ENCODE measurements around the gene IFI27.
A peak's percentile ranks its signal among the peaks of the same experiment; 100 is the strongest.

The IFI27 gene

GRCh38 chr14:94074534-94074933 is 36.0 kb upstream of the IFI27 start:
- H3K79me2 ChIP-seq (ENCODE audit: insufficient read depth, low read length) = peaks cover 100% of the 10 kb centered on the region
- H3K4me3 ChIP-seq (ENCODE audit: low read length, poor library complexity, severe bottlenecking) = peak overlapping the region; percentile 4
- H4K20me1 ChIP-seq (ENCODE audit: insufficient read depth, low read length, poor library complexity, severe bottlenecking) = peaks cover 42% of the 10 kb centered on the region
- no peaks in the 10 kb centered on the region for H3F3A ChIP-seq (ENCODE audit: low read depth)
- no peaks in the 10 kb centered on the region for H3K9me2 ChIP-seq (replicated peaks; ENCODE audit: low read depth, low read length)
- H3K9ac ChIP-seq (ENCODE audit: low read depth, low read length, poor library complexity, severe bottlenecking) = no peak overlapping the region
- H3K4me2 ChIP-seq (ENCODE audit: low read depth, low read length, poor library complexity, severe bottlenecking) = no peak overlapping the region
- H2AFZ ChIP-seq (ENCODE audit: low read length) = no peak overlapping the region
- TF ChIP-seq CTCF (conservative IDR thresholded peaks at IDR 0.05; ENCODE audit: low read length) (no peak), EZH2phosphoT487 (IDR thresholded peaks at IDR 0.05; ENCODE audit: borderline replicate concordance) (no peak)
- H3K36me3 ChIP-seq (ENCODE audit: insufficient read depth, low read length) = peaks cover 5% of the 10 kb centered on the region; the same call in 1 of the 2 replicates
- peaks cover 39% of the 10 kb centered on the region for H3K4me1 ChIP-seq (ENCODE audit: insufficient read depth, low read length, poor library complexity, severe bottlenecking)
- no peaks in the 10 kb centered on the region for H3K27me3 ChIP-seq (ENCODE audit: insufficient read depth, low read length, poor library complexity, severe bottlenecking)
- peaks cover 22% of the 10 kb centered on the region; the same call in 1 of the 2 replicates for H3K9me3 ChIP-seq (ENCODE audit: insufficient read depth, low read depth, low read length)

- Histone ChIP-seq H3K79me2 (ENCODE audit: insufficient read depth, low read length) (peaks cover 100% of the 10 kb centered on the region), H3K9me3 (ENCODE audit: insufficient read depth, low read depth, low read length) (peaks cover 18% of the 10 kb centered on the region; the same call in 1 of the 2 replicates)
Observed at GRCh38 chr14:94075008-94075407, 35.5 kb upstream of the IFI27 start.

GRCh38 chr14:94077111-94077821 is 33.3 kb upstream of the IFI27 start:
- Histone ChIP-seq H3K79me2 (ENCODE audit: insufficient read depth, low read length) (peaks cover 98% of the 10 kb centered on the region), H2AFZ (ENCODE audit: low read length) (no peak overlapping the region), H3K9me3 (ENCODE audit: insufficient read depth, low read depth, low read length) (peaks cover 13% of the 10 kb centered on the region; the same call in 1 of the 2 replicates), H4K20me1 (ENCODE audit: insufficient read depth, low read length, poor library complexity, severe bottlenecking) (peaks cover 54% of the 10 kb centered on the region), H3K9me2 (replicated peaks; ENCODE audit: low read depth, low read length) (no peaks in the 10 kb centered on the region), H3K9ac (ENCODE audit: low read depth, low read length, poor library complexity, severe bottlenecking) (peak overlapping the region; percentile 96), H3K4me1 (ENCODE audit: insufficient read depth, low read length, poor library complexity, severe bottlenecking) (peaks cover 49% of the 10 kb centered on the region), H3K27me3 (ENCODE audit: insufficient read depth, low read length, poor library complexity, severe bottlenecking) (no peaks in the 10 kb centered on the region), H3K4me2 (ENCODE audit: low read depth, low read length, poor library complexity, severe bottlenecking) (peak overlapping the region; percentile 85), H3F3A (ENCODE audit: low read depth) (no peaks in the 10 kb centered on the region), H3K4me3 (ENCODE audit: low read length, poor library complexity, severe bottlenecking) (peak overlapping the region; percentile 88), H3K36me3 (ENCODE audit: insufficient read depth, low read length) (peaks cover 5% of the 10 kb centered on the region; the same call in 1 of the 2 replicates)
- no peak for TF ChIP-seq EZH2phosphoT487 (IDR thresholded peaks at IDR 0.05; ENCODE audit: borderline replicate concordance)
- TF ChIP-seq CTCF (conservative IDR thresholded peaks at IDR 0.05; ENCODE audit: low read length) = no peak

More at GRCh38 chr14:94075008-94075407, 35.5 kb upstream of the IFI27 start:
- peaks cover 44% of the 10 kb centered on the region for H3K4me1 ChIP-seq (ENCODE audit: insufficient read depth, low read length, poor library complexity, severe bottlenecking)
- H2AFZ ChIP-seq (ENCODE audit: low read length) = no peak overlapping the region
- H3K9ac ChIP-seq (ENCODE audit: low read depth, low read length, poor library complexity, severe bottlenecking) = no peak overlapping the region
- H3K27me3 ChIP-seq (ENCODE audit: insufficient read depth, low read length, poor library complexity, severe bottlenecking) = no peaks in the 10 kb centered on the region
- H3K4me2 ChIP-seq (ENCODE audit: low read depth, low read length, poor library complexity, severe bottlenecking) = peak overlapping the region; percentile 85
- H3F3A ChIP-seq (ENCODE audit: low read depth) = no peaks in the 10 kb centered on the region
- H4K20me1 ChIP-seq (ENCODE audit: insufficient read depth, low read length, poor library complexity, severe bottlenecking) = peaks cover 47% of the 10 kb centered on the region
- H3K9me2 ChIP-seq (replicated peaks; ENCODE audit: low read depth, low read length) = no peaks in the 10 kb centered on the region
- peaks cover 5% of the 10 kb centered on the region; the same call in 1 of the 2 replicates for H3K36me3 ChIP-seq (ENCODE audit: insufficient read depth, low read length)
- H3K4me3 ChIP-seq (ENCODE audit: low read length, poor library complexity, severe bottlenecking) = peak overlapping the region; percentile 88
- TF ChIP-seq CTCF (conservative IDR thresholded peaks at IDR 0.05; ENCODE audit: low read length) (no peak), EZH2phosphoT487 (IDR thresholded peaks at IDR 0.05; ENCODE audit: borderline replicate concordance) (no peak)
